NCI-H2196 treated with DMSO at 0.1 percent for 48 hours (cell line): ENCODE data around the gene THSD4.
"Not testable (repeated sequence)": the region's sequence is repeated elsewhere in the genome, so short reads cannot be mapped to it uniquely, and the experiment has no call there.

Source experiments
- DNase-seq: peaks from one replicate; lab custom pipeline; 2025; ENCODE audit not compliant: unreplicated experiment; lab: John Stamatoyannopoulos, UW

THSD4 gene

GRCh38 chr15:71366522-71366921 lies 251.3 kb downstream of the THSD4 start:
- DNase-seq = no peak

- DNase-seq = no peak
Observed at GRCh38 chr15:71366926-71367325, 251.7 kb downstream of the THSD4 start.

- not testable (repeated sequence) for DNase-seq
Observed at GRCh38 chr15:71367737-71368136, 252.5 kb downstream of the THSD4 start.

GRCh38 chr15:71372769-71373168 lies 257.5 kb downstream of the THSD4 start:
- DNase-seq = not testable (repeated sequence)

GRCh38 chr15:71373917-71374316 lies 258.6 kb downstream of the THSD4 start:
- no peak for DNase-seq

GRCh38 chr15:71374607-71375352 lies 259.5 kb downstream of the THSD4 start:
- DNase-seq = no peak

GRCh38 chr15:71375934-71376333 lies 260.7 kb downstream of the THSD4 start:
- DNase-seq = no peak

GRCh38 chr15:71379893-71380292 lies 264.6 kb downstream of the THSD4 start:
- DNase-seq = no peak

GRCh38 chr15:71380345-71380744 lies 265.1 kb downstream of the THSD4 start:
- no peak for DNase-seq

- DNase-seq = no peak
Observed at GRCh38 chr15:71384501-71384900, 269.2 kb downstream of the THSD4 start.

GRCh38 chr15:71385026-71385425 lies 269.8 kb downstream of the THSD4 start:
- DNase-seq = no peak

GRCh38 chr15:71385457-71385856 lies 270.2 kb downstream of the THSD4 start:
- DNase-seq = no peak

GRCh38 chr15:71386005-71386404 lies 270.7 kb downstream of the THSD4 start:
- DNase-seq = no peak

- DNase-seq = no peak
Observed at GRCh38 chr15:71386448-71387236, 271.4 kb downstream of the THSD4 start.

GRCh38 chr15:71387810-71388209 lies 272.5 kb downstream of the THSD4 start:
- DNase-seq = no peak

- DNase-seq = no peak
Observed at GRCh38 chr15:71390096-71390495, 274.8 kb downstream of the THSD4 start.

- no peak for DNase-seq
Observed at GRCh38 chr15:71391421-71392088, 276.3 kb downstream of the THSD4 start.

- no peak for DNase-seq
Observed at GRCh38 chr15:71392861-71393283, 277.6 kb downstream of the THSD4 start.

- DNase-seq = no peak
Observed at GRCh38 chr15:71393383-71393782, 278.1 kb downstream of the THSD4 start.

GRCh38 chr15:71396536-71397125 lies 281.4 kb downstream of the THSD4 start:
- DNase-seq = no peak

GRCh38 chr15:71397377-71397776 lies 282.1 kb downstream of the THSD4 start:
- DNase-seq = no peak
